SK-N-SH (cell line): Measurements from ENCODE around the gene HEPHL1.

Source experiments
- ELF1 ChIP-seq: IDR thresholded peaks from 2 replicates; pipeline ENCODE4 v1.4.0; 2012
- FOXJ3 ChIP-seq: sonication (generic); formaldehyde crosslinking; IDR thresholded peaks from 2 replicates; pipeline ENCODE4 v1.5.1; 2020; ENCODE audit warnings: mild to moderate bottlenecking, missing genetic modification reagents
- NRF1 ChIP-seq: IDR thresholded peaks from 2 replicates; pipeline ENCODE4 v1.6.1; 2012; ENCODE audit warnings: low read depth, mild to moderate bottlenecking, low read length
- POLR2AphosphoS5 ChIP-seq: IDR thresholded peaks from 2 replicates; pipeline ENCODE4 v1.6.1; 2012; ENCODE audit warnings: low read depth, low read length
- RAD21 ChIP-seq: IDR thresholded peaks from 2 replicates; pipeline ENCODE4 v1.6.1; 2012; ENCODE audit warnings: mild to moderate bottlenecking, low read length
- RCOR1 ChIP-seq: fragments of 150-350 bp; IDR thresholded peaks from 2 replicates; pipeline ENCODE4 v1.6.1; 2017; ENCODE audit warnings: antibody characterized with exemption, low read length
- RFX5 ChIP-seq: IDR thresholded peaks from 2 replicates; pipeline ENCODE4 v1.6.1; 2012; ENCODE audit warnings: mild to moderate bottlenecking, improper control_type of control experiment, low read length
- SIN3A ChIP-seq: IDR thresholded peaks from 2 replicates; pipeline ENCODE4 v1.6.1; 2012; ENCODE audit warnings: low read depth, mild to moderate bottlenecking, low read length, moderate library complexity, borderline replicate concordance
- TEAD4 ChIP-seq: IDR thresholded peaks from 2 replicates; pipeline ENCODE4 v1.4.0; 2012; ENCODE audit warnings: mild to moderate bottlenecking, borderline replicate concordance; ENCODE audit not compliant: insufficient read depth
- YY1 ChIP-seq: IDR thresholded peaks from 2 replicates; pipeline ENCODE4 v1.4.0; 2012; ENCODE audit warnings: low read depth, mild to moderate bottlenecking
- TF ChIP-seq, protein P1 (sequence below): fragments of 200-600 bp; sonication (generic); IDR thresholded peaks from 2 replicates; pipeline ENCODE4 v1.6.1; 2017; ENCODE audit warnings: antibody characterized with exemption, mild to moderate bottlenecking, moderate library complexity
- TF ChIP-seq, protein P2 (sequence below): IDR thresholded peaks from 2 replicates; pipeline ENCODE4 v1.6.1; 2012; ENCODE audit warnings: mild to moderate bottlenecking, low read depth, low read length, moderate library complexity

DNA sequence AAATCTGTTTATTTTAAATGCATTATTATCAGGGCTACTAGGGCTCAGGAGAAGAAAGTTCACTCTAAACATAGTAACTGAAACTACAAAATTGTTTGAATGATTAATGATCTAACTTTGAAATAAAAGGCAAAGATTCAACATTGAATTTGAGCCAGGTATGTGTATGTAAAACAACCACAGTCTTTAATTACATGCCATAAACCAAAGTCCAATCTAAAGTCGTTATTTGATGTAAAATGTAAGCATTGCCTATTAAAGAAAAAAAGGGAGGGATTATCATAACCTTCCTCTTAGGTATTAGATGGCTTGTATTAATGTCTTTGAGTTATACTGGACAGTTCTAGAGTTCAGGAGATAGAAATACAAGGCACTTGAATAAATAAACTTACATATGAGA lies 82.3 kb downstream of the HEPHL1 start:
- TF ChIP-seq, protein P1, sequence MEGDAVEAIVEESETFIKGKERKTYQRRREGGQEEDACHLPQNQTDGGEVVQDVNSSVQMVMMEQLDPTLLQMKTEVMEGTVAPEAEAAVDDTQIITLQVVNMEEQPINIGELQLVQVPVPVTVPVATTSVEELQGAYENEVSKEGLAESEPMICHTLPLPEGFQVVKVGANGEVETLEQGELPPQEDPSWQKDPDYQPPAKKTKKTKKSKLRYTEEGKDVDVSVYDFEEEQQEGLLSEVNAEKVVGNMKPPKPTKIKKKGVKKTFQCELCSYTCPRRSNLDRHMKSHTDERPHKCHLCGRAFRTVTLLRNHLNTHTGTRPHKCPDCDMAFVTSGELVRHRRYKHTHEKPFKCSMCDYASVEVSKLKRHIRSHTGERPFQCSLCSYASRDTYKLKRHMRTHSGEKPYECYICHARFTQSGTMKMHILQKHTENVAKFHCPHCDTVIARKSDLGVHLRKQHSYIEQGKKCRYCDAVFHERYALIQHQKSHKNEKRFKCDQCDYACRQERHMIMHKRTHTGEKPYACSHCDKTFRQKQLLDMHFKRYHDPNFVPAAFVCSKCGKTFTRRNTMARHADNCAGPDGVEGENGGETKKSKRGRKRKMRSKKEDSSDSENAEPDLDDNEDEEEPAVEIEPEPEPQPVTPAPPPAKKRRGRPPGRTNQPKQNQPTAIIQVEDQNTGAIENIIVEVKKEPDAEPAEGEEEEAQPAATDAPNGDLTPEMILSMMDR, result no peak
- TF ChIP-seq, protein P2, sequence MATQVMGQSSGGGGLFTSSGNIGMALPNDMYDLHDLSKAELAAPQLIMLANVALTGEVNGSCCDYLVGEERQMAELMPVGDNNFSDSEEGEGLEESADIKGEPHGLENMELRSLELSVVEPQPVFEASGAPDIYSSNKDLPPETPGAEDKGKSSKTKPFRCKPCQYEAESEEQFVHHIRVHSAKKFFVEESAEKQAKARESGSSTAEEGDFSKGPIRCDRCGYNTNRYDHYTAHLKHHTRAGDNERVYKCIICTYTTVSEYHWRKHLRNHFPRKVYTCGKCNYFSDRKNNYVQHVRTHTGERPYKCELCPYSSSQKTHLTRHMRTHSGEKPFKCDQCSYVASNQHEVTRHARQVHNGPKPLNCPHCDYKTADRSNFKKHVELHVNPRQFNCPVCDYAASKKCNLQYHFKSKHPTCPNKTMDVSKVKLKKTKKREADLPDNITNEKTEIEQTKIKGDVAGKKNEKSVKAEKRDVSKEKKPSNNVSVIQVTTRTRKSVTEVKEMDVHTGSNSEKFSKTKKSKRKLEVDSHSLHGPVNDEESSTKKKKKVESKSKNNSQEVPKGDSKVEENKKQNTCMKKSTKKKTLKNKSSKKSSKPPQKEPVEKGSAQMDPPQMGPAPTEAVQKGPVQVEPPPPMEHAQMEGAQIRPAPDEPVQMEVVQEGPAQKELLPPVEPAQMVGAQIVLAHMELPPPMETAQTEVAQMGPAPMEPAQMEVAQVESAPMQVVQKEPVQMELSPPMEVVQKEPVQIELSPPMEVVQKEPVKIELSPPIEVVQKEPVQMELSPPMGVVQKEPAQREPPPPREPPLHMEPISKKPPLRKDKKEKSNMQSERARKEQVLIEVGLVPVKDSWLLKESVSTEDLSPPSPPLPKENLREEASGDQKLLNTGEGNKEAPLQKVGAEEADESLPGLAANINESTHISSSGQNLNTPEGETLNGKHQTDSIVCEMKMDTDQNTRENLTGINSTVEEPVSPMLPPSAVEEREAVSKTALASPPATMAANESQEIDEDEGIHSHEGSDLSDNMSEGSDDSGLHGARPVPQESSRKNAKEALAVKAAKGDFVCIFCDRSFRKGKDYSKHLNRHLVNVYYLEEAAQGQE, result no peak
- TF ChIP-seq ELF1 (no peak), RFX5 (no peak), YY1 (no peak), FOXJ3 (no peak), NRF1 (no peak), SIN3A (no peak), RAD21 (no peak), RCOR1 (no peak), POLR2AphosphoS5 (no peak), TEAD4 (no peak)
